ENCODE results near the gene TMEM184C. TPM values are rescaled to one million over a fixed set of nuclear protein-coding genes. Genes with fewer than 3 reads are reported as not detected.

TMEM184C gene
- total and polyA plus RNA-seq, 7 donors: 12.3 to 40.4 (median 18.9) TPM

DNA sequence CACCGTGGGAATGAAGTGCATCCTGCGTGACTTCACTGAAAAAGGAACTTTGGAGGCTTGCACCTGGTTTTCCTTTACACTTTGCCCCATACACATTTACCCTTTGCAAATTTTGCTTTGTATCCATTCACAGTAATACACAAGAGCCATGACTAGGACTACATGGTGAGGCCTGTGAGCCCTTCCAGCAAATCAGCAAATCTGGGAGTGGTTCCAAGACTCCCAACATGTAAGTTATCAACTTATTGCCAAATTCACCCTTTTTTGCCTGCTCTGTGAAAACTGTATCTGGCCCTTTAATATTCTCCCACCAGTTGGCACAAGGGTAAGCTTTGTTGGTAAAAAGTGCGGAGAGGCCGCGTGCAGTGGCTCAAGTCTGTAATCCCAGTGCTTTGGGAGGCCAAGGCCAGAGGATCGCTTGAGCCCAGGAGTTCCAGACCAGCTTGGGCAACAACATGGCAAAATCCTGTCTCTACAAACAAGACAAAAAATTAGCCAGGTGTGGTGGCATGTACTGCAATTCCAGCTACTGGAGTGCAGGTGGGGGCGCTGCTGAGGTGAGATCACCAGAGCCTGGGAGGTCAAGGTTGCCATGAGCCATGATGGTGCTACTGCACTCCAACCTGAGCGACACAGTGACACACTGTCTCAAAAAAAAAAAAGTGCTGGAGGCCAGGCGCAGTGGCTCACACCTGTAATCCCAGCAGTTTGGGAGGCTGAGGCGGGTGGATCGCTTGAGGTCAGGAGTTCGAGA, 61.8 kb downstream of the TMEM184C start:
- Histone ChIP-seq H3K36me3 (ENCODE audit: insufficient read depth in 1 of 2, low read depth in 1 of 2) (no peaks in the 10 kb centered on the region), H3K4me1 (peaks cover 3% of the 10 kb centered on the region), H3K27ac (no peak overlapping the region), H3K4me3 (no peak overlapping the region), H3K27me3 (ENCODE audit: insufficient read depth in 3 of 3, low read length in 2 of 3) (no peaks in the 10 kb centered on the region), H3K9me3 (no peaks in the 10 kb centered on the region)
- intact Hi-C loops (cut with DNase I): no loop called here
- ATAC-seq: no peak
- TF ChIP-seq, protein P1, sequence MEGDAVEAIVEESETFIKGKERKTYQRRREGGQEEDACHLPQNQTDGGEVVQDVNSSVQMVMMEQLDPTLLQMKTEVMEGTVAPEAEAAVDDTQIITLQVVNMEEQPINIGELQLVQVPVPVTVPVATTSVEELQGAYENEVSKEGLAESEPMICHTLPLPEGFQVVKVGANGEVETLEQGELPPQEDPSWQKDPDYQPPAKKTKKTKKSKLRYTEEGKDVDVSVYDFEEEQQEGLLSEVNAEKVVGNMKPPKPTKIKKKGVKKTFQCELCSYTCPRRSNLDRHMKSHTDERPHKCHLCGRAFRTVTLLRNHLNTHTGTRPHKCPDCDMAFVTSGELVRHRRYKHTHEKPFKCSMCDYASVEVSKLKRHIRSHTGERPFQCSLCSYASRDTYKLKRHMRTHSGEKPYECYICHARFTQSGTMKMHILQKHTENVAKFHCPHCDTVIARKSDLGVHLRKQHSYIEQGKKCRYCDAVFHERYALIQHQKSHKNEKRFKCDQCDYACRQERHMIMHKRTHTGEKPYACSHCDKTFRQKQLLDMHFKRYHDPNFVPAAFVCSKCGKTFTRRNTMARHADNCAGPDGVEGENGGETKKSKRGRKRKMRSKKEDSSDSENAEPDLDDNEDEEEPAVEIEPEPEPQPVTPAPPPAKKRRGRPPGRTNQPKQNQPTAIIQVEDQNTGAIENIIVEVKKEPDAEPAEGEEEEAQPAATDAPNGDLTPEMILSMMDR (IDR thresholded peaks at IDR 0.05): no peak
- WGBS, 3 donors: 76 to 85% (median 83%) methylated on average over 12 of the region's 12 CpGs
- no peak for DNase-seq

DNA sequence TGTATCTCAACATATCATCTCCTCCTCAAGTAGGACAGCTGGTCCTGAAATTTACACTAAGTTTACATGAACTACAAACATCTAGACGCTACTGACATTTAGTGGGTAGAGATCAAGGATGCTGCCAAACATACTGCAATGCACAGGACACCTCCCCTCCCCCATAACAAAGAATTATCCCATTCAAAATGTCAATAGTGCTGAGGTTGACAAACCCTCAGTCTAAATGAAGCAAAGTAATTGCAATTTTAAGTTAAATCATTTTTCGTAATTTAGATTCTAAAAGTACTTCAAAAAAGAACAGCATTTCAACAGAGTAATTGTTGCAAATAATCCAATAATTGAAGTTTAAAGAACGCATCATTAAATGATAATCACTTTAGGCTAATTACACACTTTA, 65.6 kb downstream of the TMEM184C start:
- intact Hi-C loops (cut with DNase I): no loop called here
- WGBS, 3 donors: 44 to 64% (median 51%) methylated on average over 3 of the region's 3 CpGs
- peaks cover 3% of the 10 kb centered on the region for H3K4me1 ChIP-seq
- H3K9me3 ChIP-seq: no peaks in the 10 kb centered on the region
- peak overlapping the region; percentile 84 for H3K4me3 ChIP-seq
- DNase-seq: no peak
- no peaks in the 10 kb centered on the region for H3K27me3 ChIP-seq (ENCODE audit: insufficient read depth in 3 of 3, low read length in 2 of 3)
- TF ChIP-seq, protein P1 (IDR thresholded peaks at IDR 0.05): no peak
- ATAC-seq: no peak
- peak overlapping the region; percentile 93 for H3K27ac ChIP-seq
- no peaks in the 10 kb centered on the region for H3K36me3 ChIP-seq (ENCODE audit: insufficient read depth in 1 of 2, low read depth in 1 of 2)

DNA sequence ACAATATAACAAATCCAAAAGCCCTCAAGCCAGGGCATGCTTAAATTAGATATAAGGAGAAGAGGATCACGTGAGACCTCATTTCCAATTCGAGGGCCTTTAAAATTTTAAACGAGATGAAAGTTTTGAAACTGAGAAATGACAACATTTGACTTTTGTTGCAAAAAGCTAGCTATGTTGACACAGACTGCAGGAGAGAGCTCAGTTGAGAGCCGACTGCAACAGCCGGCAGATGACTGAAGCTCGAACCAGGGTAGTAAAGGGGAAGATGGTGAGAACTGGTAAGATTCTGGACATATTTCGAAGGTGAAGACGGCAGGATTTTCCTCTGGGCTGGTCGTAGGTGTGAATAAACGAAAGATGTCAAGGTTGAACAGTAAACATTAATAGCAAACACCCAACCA, 66.0 kb downstream of the TMEM184C start:
- ATAC-seq: peak; percentile 36 to 63 (median 40)
- TF ChIP-seq, protein P1 (IDR thresholded peaks at IDR 0.05): no peak
- intact Hi-C loops (cut with DNase I): no loop called here

DNA sequence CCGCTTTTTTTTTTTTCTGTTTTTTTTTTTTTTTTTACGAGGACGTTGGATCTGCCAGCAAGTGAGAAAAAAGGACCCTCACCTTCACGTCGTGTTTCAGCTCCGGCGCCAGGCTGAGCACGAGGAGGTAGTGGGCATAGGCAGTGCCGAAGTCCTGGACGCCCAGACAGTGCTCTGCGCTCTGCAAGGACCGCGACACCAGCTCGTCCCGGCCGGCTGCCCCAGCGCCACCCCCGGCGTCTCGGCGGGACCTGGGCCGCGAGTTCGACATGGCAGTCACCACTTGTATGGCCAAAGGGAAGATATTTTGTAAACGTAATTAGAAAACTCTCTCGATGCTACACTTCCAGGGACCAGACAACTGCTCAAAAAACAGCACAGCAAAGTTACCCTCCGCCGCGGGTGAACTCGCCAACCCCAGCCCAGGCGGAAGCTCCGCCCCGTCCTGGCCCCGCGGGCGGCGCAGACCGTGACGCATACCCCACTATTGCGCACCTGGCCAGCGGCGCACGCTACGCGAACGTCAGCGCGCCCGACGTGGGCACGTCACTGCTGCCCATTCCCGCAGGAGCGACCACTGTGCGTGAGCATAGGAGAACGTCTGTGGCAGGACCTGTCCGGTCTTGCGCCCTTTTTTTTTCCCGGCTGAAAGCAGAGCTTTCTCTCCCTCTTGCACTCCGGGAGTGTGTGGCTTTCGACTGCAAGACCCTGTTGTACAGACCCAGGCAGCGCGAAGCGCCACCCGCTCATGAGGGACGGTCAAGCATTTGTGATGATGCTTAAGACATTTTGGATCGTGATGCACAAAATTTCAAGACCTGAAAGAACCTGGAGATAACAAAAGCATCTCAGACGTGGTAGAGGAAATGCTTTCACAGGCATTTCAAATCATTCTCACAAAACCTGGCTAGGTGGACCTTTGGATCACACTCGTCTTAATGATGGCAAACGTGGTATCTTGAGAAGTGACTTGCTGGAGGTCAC, 66.8 kb downstream of the TMEM184C start, which contains the start of gene PRMT9:
PRMT9 (minus strand) TSS at position 447 of the 984 bp plus-strand sequence; CDS start at position 271, 176 bp downstream.
- Histone ChIP-seq H3K4me3 (peak within 1 kb of the TSS; percentile 84), H3K27ac (peak within 1 kb of the TSS; percentile 93), H3K36me3 (ENCODE audit: insufficient read depth in 1 of 2, low read depth in 1 of 2) (no peaks in the 10 kb centered on the region), H3K4me1 (peaks cover 3% of the 10 kb centered on the region), H3K27me3 (ENCODE audit: insufficient read depth in 3 of 3, low read length in 2 of 3) (no peaks in the 10 kb centered on the region), H3K9me3 (no peaks in the 10 kb centered on the region)
- 0 to 1% (median 1%) methylated on average over 56 to 69 of the region's 69 CpGs for WGBS, 3 donors
- intact Hi-C loops (cut with DNase I): no loop called here
- DNase-seq: peak; percentile 93 to 96
- ATAC-seq: peak; percentile 99 to 100 (median 100)
- TF ChIP-seq, protein P1 (IDR thresholded peaks at IDR 0.05): no peak

More for the DNA sequence above, 66.0 kb downstream of the TMEM184C start:
- no peaks in the 10 kb centered on the region for H3K36me3 ChIP-seq (ENCODE audit: insufficient read depth in 1 of 2, low read depth in 1 of 2)
- H3K27me3 ChIP-seq (ENCODE audit: insufficient read depth in 3 of 3, low read length in 2 of 3): no peaks in the 10 kb centered on the region
- H3K27ac ChIP-seq: peak overlapping the region; percentile 93
- no peaks in the 10 kb centered on the region for H3K9me3 ChIP-seq
- no peak for DNase-seq
- H3K4me1 ChIP-seq: peaks cover 3% of the 10 kb centered on the region
- 1 to 2% (median 2%) methylated on average over 10 of the region's 10 CpGs for WGBS, 3 donors
- H3K4me3 ChIP-seq: peak overlapping the region; percentile 84

Measured in psoas muscle (tissue), 8 donors.